Measurements from ENCODE around the gene WDR89. TPM values are rescaled to one million over a fixed set of nuclear protein-coding genes. Genes with fewer than 3 reads are reported as not detected.

WDR89 gene
- total and polyA plus RNA-seq, 2 donors: 17.0 to 21.0 TPM

GRCh38 chr14:63614679-63615363 lies 26.9 kb downstream of the WDR89 start:
- DNase-seq (ENCODE audit: low read depth in 6 of 9, low spot score in 9 of 9): no peak
- H3K9me3 ChIP-seq (ENCODE audit: control insufficient read depth in 2 of 2, insufficient read depth in 1 of 2, low read length in 1 of 2): no peaks in the 10 kb centered on the region
- no peaks in the 10 kb centered on the region for H3K4me1 ChIP-seq (ENCODE audit: control insufficient read depth in 2 of 2, insufficient read depth in 2 of 2, low read length in 2 of 2)
- peaks cover 4 to 5% of the 10 kb centered on the region in 2 donors for H3K36me3 ChIP-seq (ENCODE audit: control insufficient read depth in 2 of 2, insufficient read depth in 2 of 2, low read length in 1 of 2)
- 85% methylated on average over 4 of the region's 4 CpGs for WGBS
- no peak overlapping the region for H3K4me3 ChIP-seq (ENCODE audit: low read length in 2 of 2)
- no peaks in the 10 kb centered on the region for H3K27me3 ChIP-seq (ENCODE audit: control insufficient read depth in 2 of 2, insufficient read depth in 1 of 2, low read length in 1 of 2)
- no peak overlapping the region for H3K27ac ChIP-seq (ENCODE audit: low read depth in 1 of 2, low read length in 1 of 2)

- Histone ChIP-seq H3K36me3 (ENCODE audit: control insufficient read depth in 2 of 2, insufficient read depth in 2 of 2, low read length in 1 of 2) (peaks cover 0 to 5% of the 10 kb centered on the region in 2 donors), H3K27ac (ENCODE audit: low read depth in 1 of 2, low read length in 1 of 2) (no peak overlapping the region), H3K9me3 (ENCODE audit: control insufficient read depth in 2 of 2, insufficient read depth in 1 of 2, low read length in 1 of 2) (no peaks in the 10 kb centered on the region), H3K27me3 (ENCODE audit: control insufficient read depth in 2 of 2, insufficient read depth in 1 of 2, low read length in 1 of 2) (no peaks in the 10 kb centered on the region), H3K4me1 (ENCODE audit: control insufficient read depth in 2 of 2, insufficient read depth in 2 of 2, low read length in 2 of 2) (no peaks in the 10 kb centered on the region), H3K4me3 (ENCODE audit: low read length in 2 of 2) (no peak overlapping the region)
- DNase-seq (ENCODE audit: low read depth in 6 of 9, low spot score in 9 of 9): no peak
- WGBS: 89% methylated on average over 7 of the region's 7 CpGs
Observed at GRCh38 chr14:63611078-63611477, 30.6 kb downstream of the WDR89 start.

- H3K4me1 ChIP-seq (ENCODE audit: control insufficient read depth in 2 of 2, insufficient read depth in 2 of 2, low read length in 2 of 2): peaks cover 2 to 8% of the 10 kb centered on the region in 2 donors
- WGBS: 97% methylated on average over 10 of the region's 10 CpGs
- no peak for DNase-seq (ENCODE audit: low read depth in 6 of 9, low spot score in 9 of 9)
- no peaks in the 10 kb centered on the region for H3K9me3 ChIP-seq (ENCODE audit: control insufficient read depth in 2 of 2, insufficient read depth in 1 of 2, low read length in 1 of 2)
- peaks cover 3 to 5% of the 10 kb centered on the region in 2 donors for H3K36me3 ChIP-seq (ENCODE audit: control insufficient read depth in 2 of 2, insufficient read depth in 2 of 2, low read length in 1 of 2)
- H3K27me3 ChIP-seq (ENCODE audit: control insufficient read depth in 2 of 2, insufficient read depth in 1 of 2, low read length in 1 of 2): no peaks in the 10 kb centered on the region
- no peak overlapping the region for H3K27ac ChIP-seq (ENCODE audit: low read depth in 1 of 2, low read length in 1 of 2)
- H3K4me3 ChIP-seq (ENCODE audit: low read length in 2 of 2): no peak overlapping the region
Observed at GRCh38 chr14:63605041-63605532, 36.6 kb downstream of the WDR89 start.

GRCh38 chr14:63604626-63605025 lies 37.0 kb downstream of the WDR89 start:
- no peak for DNase-seq (ENCODE audit: low read depth in 6 of 9, low spot score in 9 of 9)
- Histone ChIP-seq H3K9me3 (ENCODE audit: control insufficient read depth in 2 of 2, insufficient read depth in 1 of 2, low read length in 1 of 2) (no peaks in the 10 kb centered on the region), H3K4me3 (ENCODE audit: low read length in 2 of 2) (no peak overlapping the region), H3K36me3 (ENCODE audit: control insufficient read depth in 2 of 2, insufficient read depth in 2 of 2, low read length in 1 of 2) (peaks cover 3 to 6% of the 10 kb centered on the region in 2 donors), H3K27me3 (ENCODE audit: control insufficient read depth in 2 of 2, insufficient read depth in 1 of 2, low read length in 1 of 2) (no peaks in the 10 kb centered on the region), H3K27ac (ENCODE audit: low read depth in 1 of 2, low read length in 1 of 2) (no peak overlapping the region), H3K4me1 (ENCODE audit: control insufficient read depth in 2 of 2, insufficient read depth in 2 of 2, low read length in 2 of 2) (peaks cover 2 to 8% of the 10 kb centered on the region in 2 donors)
- 99% methylated on average over 5 of the region's 5 CpGs for WGBS

GRCh38 chr14:63603749-63604277 lies 37.9 kb downstream of the WDR89 start:
- peaks cover 2 to 8% of the 10 kb centered on the region in 2 donors for H3K4me1 ChIP-seq (ENCODE audit: control insufficient read depth in 2 of 2, insufficient read depth in 2 of 2, low read length in 2 of 2)
- H3K27ac ChIP-seq (ENCODE audit: low read depth in 1 of 2, low read length in 1 of 2): peak overlapping the region in 1 of 2 donors; percentile 68
- no peak overlapping the region for H3K4me3 ChIP-seq (ENCODE audit: low read length in 2 of 2)
- H3K36me3 ChIP-seq (ENCODE audit: control insufficient read depth in 2 of 2, insufficient read depth in 2 of 2, low read length in 1 of 2): peaks cover 7 to 14% of the 10 kb centered on the region in 2 donors
- no peaks in the 10 kb centered on the region for H3K9me3 ChIP-seq (ENCODE audit: control insufficient read depth in 2 of 2, insufficient read depth in 1 of 2, low read length in 1 of 2)
- WGBS: 44% methylated on average over 5 of the region's 5 CpGs
- no peaks in the 10 kb centered on the region for H3K27me3 ChIP-seq (ENCODE audit: control insufficient read depth in 2 of 2, insufficient read depth in 1 of 2, low read length in 1 of 2)
- peak in 5 of 9 donors; percentile 0 to 43 (median 15) for DNase-seq (ENCODE audit: low read depth in 6 of 9, low spot score in 9 of 9)

GRCh38 chr14:63598807-63599206 lies 42.9 kb downstream of the WDR89 start:
- Histone ChIP-seq H3K27ac (ENCODE audit: low read depth in 1 of 2, low read length in 1 of 2) (no peak overlapping the region), H3K36me3 (ENCODE audit: control insufficient read depth in 2 of 2, insufficient read depth in 2 of 2, low read length in 1 of 2) (peaks cover 11 to 17% of the 10 kb centered on the region in 2 donors), H3K4me3 (ENCODE audit: low read length in 2 of 2) (no peak overlapping the region), H3K4me1 (ENCODE audit: control insufficient read depth in 2 of 2, insufficient read depth in 2 of 2, low read length in 2 of 2) (peaks cover 0 to 4% of the 10 kb centered on the region in 2 donors), H3K9me3 (ENCODE audit: control insufficient read depth in 2 of 2, insufficient read depth in 1 of 2, low read length in 1 of 2) (peaks cover 1 to 14% of the 10 kb centered on the region in 2 donors), H3K27me3 (ENCODE audit: control insufficient read depth in 2 of 2, insufficient read depth in 1 of 2, low read length in 1 of 2) (no peaks in the 10 kb centered on the region)
- DNase-seq (ENCODE audit: low read depth in 6 of 9, low spot score in 9 of 9): no peak
- 98% methylated on average over 4 of the region's 4 CpGs for WGBS

GRCh38 chr14:63596998-63597658 lies 44.5 kb downstream of the WDR89 start:
- no peak overlapping the region for H3K27ac ChIP-seq (ENCODE audit: low read depth in 1 of 2, low read length in 1 of 2)

GRCh38 chr14:63594455-63595372 lies 47.0 kb downstream of the WDR89 start:
- no peak for DNase-seq (ENCODE audit: low read depth in 6 of 9, low spot score in 9 of 9)
- Histone ChIP-seq H3K4me3 (ENCODE audit: low read length in 2 of 2) (no peak overlapping the region), H3K9me3 (ENCODE audit: control insufficient read depth in 2 of 2, insufficient read depth in 1 of 2, low read length in 1 of 2) (peaks cover 1 to 22% of the 10 kb centered on the region in 2 donors), H3K4me1 (ENCODE audit: control insufficient read depth in 2 of 2, insufficient read depth in 2 of 2, low read length in 2 of 2) (no peaks in the 10 kb centered on the region), H3K27ac (ENCODE audit: low read depth in 1 of 2, low read length in 1 of 2) (no peak overlapping the region), H3K36me3 (ENCODE audit: control insufficient read depth in 2 of 2, insufficient read depth in 2 of 2, low read length in 1 of 2) (peaks cover 9 to 13% of the 10 kb centered on the region in 2 donors), H3K27me3 (ENCODE audit: control insufficient read depth in 2 of 2, insufficient read depth in 1 of 2, low read length in 1 of 2) (no peaks in the 10 kb centered on the region)
- WGBS: 97% methylated on average over 53 of the region's 53 CpGs

More at GRCh38 chr14:63596998-63597658, 44.5 kb downstream of the WDR89 start:
- Histone ChIP-seq H3K27me3 (ENCODE audit: control insufficient read depth in 2 of 2, insufficient read depth in 1 of 2, low read length in 1 of 2) (no peaks in the 10 kb centered on the region), H3K9me3 (ENCODE audit: control insufficient read depth in 2 of 2, insufficient read depth in 1 of 2, low read length in 1 of 2) (peaks cover 1 to 22% of the 10 kb centered on the region in 2 donors), H3K36me3 (ENCODE audit: control insufficient read depth in 2 of 2, insufficient read depth in 2 of 2, low read length in 1 of 2) (peaks cover 9 to 13% of the 10 kb centered on the region in 2 donors), H3K4me1 (ENCODE audit: control insufficient read depth in 2 of 2, insufficient read depth in 2 of 2, low read length in 2 of 2) (no peaks in the 10 kb centered on the region), H3K4me3 (ENCODE audit: low read length in 2 of 2) (no peak overlapping the region)
- no peak for DNase-seq (ENCODE audit: low read depth in 6 of 9, low spot score in 9 of 9)
- WGBS: over 99% methylated on average over 4 of the region's 4 CpGs

Measured in thymus (tissue), 11 donors.